ENCODE measurements around the gene EXOC3L4. TPM values are rescaled to one million over a fixed set of nuclear protein-coding genes. Genes with fewer than 3 reads are reported as not detected.

The EXOC3L4 gene
- total RNA-seq, 1 donor from 2014 or later = not detected

DNA sequence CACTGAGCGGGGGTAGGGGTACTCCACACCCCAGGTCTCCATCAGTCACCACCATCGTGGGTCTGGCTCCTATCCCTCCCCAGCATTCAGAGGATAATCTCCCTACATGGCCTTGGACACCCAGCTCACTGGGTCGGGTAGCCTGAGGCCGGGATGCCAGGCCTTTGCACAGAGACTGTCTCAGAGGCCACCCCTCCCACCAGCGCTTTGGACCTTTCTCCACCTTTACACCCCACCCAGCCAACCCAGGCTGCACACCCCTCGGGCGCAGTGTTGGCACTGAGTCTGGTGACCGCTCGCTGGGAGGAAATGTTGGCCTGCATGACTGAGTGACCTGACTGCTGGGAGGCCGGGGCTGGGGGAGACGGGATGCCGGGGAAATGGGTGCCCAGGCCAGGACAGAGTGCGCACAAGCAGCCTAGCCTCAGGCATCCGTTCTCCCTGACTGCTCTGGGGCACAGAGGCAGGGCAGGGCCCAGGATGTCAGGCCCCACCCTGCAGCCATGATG is 21.1 kb upstream of the EXOC3L4 start:
- Mint-ChIP-seq H3K9me3 (ENCODE audit: unreplicated experiment) (no peaks in the 10 kb centered on the region), H3K4me3 (ENCODE audit: unreplicated experiment) (no peak overlapping the region), H3K36me3 (ENCODE audit: low read depth, unreplicated experiment) (no peaks in the 10 kb centered on the region), H3K27me3 (ENCODE audit: low read depth, unreplicated experiment) (peaks cover 12% of the 10 kb centered on the region), H3K27ac (ENCODE audit: unreplicated experiment) (no peak overlapping the region), H3K4me1 (ENCODE audit: low read depth, unreplicated experiment) (no peaks in the 10 kb centered on the region)
- FAIRE-seq (no peak), DNase-seq (ENCODE audit: low read depth) (no peak)
- Histone ChIP-seq H3K27ac (ENCODE audit: low read depth, low read length) (no peak overlapping the region), H3K79me2 (ENCODE audit: insufficient read depth, low read length) (no peaks in the 10 kb centered on the region), H3K4me3 (ENCODE audit: insufficient read depth, low read depth, low read length) (no peak overlapping the region), H3K9me3 (ENCODE audit: insufficient read depth, low read depth, low read length) (no peaks in the 10 kb centered on the region), H3K9ac (ENCODE audit: low read length) (no peak overlapping the region), H3K36me3 (ENCODE audit: insufficient read depth, low read length) (no peaks in the 10 kb centered on the region), H3K4me2 (ENCODE audit: low read length) (no peak overlapping the region), H2AFZ (ENCODE audit: low read depth, low read length) (no peak overlapping the region), H3K4me1 (ENCODE audit: insufficient read depth, low read length) (no peaks in the 10 kb centered on the region), H4K20me1 (ENCODE audit: insufficient read depth, low read length) (no peaks in the 10 kb centered on the region), H3K27me3 (ENCODE audit: insufficient read depth, low read length) (no peaks in the 10 kb centered on the region)
- TF ChIP-seq EZH2 (IDR thresholded peaks at IDR 0.05; ENCODE audit: insufficient read depth, low read length) = no peak
- TF ChIP-seq, protein P1, sequence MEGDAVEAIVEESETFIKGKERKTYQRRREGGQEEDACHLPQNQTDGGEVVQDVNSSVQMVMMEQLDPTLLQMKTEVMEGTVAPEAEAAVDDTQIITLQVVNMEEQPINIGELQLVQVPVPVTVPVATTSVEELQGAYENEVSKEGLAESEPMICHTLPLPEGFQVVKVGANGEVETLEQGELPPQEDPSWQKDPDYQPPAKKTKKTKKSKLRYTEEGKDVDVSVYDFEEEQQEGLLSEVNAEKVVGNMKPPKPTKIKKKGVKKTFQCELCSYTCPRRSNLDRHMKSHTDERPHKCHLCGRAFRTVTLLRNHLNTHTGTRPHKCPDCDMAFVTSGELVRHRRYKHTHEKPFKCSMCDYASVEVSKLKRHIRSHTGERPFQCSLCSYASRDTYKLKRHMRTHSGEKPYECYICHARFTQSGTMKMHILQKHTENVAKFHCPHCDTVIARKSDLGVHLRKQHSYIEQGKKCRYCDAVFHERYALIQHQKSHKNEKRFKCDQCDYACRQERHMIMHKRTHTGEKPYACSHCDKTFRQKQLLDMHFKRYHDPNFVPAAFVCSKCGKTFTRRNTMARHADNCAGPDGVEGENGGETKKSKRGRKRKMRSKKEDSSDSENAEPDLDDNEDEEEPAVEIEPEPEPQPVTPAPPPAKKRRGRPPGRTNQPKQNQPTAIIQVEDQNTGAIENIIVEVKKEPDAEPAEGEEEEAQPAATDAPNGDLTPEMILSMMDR (IDR thresholded peaks at IDR 0.05; ENCODE audit: insufficient read depth, low read depth, low read length) = no peak

DNA sequence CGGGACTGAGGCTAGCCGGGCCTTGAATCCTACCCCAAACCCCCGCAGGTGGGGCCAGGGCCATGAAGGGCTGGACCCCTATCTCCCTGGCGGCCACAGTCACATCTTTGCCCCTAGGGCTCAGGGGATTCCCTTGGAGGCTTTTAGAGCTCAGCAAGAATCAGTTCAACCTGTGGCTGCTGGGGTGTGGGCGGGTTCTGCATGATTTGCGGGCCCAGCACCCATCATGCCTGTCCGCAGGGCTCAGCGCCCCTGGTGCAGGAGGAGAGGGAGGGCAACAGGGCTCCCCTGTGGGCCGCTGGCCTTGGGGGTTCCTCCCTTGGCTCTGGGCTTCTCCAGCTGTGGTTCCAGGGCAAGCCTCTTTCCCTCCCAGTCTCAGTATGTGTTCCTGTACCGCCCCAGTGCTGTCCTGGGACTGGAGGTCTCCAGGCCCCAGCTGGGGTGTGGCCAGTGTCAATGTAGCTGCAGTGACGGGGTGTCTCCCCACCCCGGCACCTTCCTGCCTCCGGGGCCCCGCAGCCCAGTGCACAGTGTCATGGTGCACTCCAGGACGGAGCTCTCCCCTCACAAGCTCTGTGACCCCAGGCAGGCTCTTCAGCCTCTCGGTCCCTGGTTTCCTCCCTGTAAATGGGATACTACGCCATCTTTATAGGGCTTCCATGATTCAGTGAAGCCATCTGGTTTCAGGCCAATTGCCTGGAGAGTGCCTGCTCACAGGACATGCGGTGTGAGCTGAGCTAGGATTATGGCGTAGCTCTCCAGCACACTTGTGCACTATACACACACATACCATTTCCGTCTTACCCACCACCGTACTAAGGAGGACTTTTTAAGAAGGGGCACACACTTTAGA is 20.4 kb upstream of the EXOC3L4 start:
- H3K4me2 ChIP-seq (ENCODE audit: low read length) = no peak overlapping the region
- peaks cover 12% of the 10 kb centered on the region for H3K27me3 Mint-ChIP-seq (ENCODE audit: low read depth, unreplicated experiment)
- H3K27ac Mint-ChIP-seq (ENCODE audit: unreplicated experiment) = no peak overlapping the region

More for the DNA sequence above, 20.4 kb upstream of the EXOC3L4 start:
- FAIRE-seq (no peak), DNase-seq (ENCODE audit: low read depth) (no peak)
- Histone ChIP-seq H3K4me3 (ENCODE audit: insufficient read depth, low read depth, low read length) (no peak overlapping the region), H3K36me3 (ENCODE audit: insufficient read depth, low read length) (no peaks in the 10 kb centered on the region), H4K20me1 (ENCODE audit: insufficient read depth, low read length) (no peaks in the 10 kb centered on the region), H3K9me3 (ENCODE audit: insufficient read depth, low read depth, low read length) (no peaks in the 10 kb centered on the region), H3K27me3 (ENCODE audit: insufficient read depth, low read length) (no peaks in the 10 kb centered on the region), H3K27ac (ENCODE audit: low read depth, low read length) (no peak overlapping the region), H3K79me2 (ENCODE audit: insufficient read depth, low read length) (no peaks in the 10 kb centered on the region), H3K4me1 (ENCODE audit: insufficient read depth, low read length) (no peaks in the 10 kb centered on the region), H3K9ac (ENCODE audit: low read length) (no peak overlapping the region), H2AFZ (ENCODE audit: low read depth, low read length) (no peak overlapping the region)
- TF ChIP-seq EZH2 (IDR thresholded peaks at IDR 0.05; ENCODE audit: insufficient read depth, low read length) = no peak
- TF ChIP-seq, protein P1 (IDR thresholded peaks at IDR 0.05; ENCODE audit: insufficient read depth, low read depth, low read length) = no peak
- Mint-ChIP-seq H3K9me3 (ENCODE audit: unreplicated experiment) (no peaks in the 10 kb centered on the region), H3K4me3 (ENCODE audit: unreplicated experiment) (no peak overlapping the region), H3K4me1 (ENCODE audit: low read depth, unreplicated experiment) (no peaks in the 10 kb centered on the region), H3K36me3 (ENCODE audit: low read depth, unreplicated experiment) (no peaks in the 10 kb centered on the region)

Data from astrocyte (in vitro differentiated cells and primary cell).